HG02798 (cell line): ENCODE data around the gene PXMP2.

Experiments
- ATAC-seq: cut with Tn5 transposase; IDR thresholded peaks from one replicate; pipeline ENCODE4 v1.9.1; 2021; ENCODE audit warnings: mild to moderate bottlenecking; ENCODE audit not compliant: unreplicated experiment, poor library complexity

Gene PXMP2

DNA sequence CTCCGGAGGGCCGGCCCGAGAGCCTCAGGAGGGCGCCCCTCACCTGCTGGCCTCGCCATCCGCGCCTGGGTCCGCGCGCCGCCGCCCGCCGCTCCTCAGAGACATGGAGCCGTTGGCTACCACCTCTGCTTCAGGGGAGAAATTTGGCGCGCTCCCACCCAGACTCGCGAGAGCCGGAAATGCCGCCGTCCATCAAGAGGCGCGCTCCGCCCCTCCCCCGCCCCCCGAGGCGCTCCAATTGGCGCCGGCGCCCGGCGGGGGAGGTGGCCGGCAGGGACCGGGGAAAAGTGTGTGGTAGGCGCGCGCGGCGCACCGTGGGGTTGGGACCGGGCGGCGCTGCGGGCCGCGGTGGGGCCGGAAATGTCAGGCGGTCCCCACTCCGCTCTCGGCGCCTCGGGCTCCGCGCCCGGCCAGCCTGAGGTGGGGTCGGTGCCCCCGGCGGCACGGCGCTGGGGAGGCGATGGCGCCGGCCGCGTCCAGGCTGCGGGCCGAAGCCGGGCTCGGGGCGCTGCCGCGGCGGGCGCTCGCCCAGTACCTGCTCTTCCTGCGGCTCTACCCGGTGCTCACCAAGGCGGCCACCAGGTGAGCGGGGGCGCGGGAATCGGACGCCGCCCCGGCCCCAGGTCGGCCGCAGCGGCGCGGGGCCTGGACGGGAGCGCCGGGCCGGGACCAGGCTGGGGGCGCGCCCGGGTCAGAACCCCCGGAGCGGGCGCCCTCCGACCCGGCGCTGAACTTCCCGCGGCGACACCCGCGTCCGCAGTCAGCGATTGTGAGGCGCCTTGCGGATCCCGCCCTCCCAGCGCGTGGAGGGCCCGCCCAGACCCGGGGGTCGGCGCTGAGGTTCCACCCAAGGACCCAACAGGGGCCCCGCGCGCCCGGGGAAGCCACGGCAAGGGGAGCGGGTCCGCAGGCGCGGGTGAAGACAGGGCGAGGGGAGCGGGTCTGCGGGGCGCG, at the start of gene PXMP2, which contains the start of gene POLE:
PXMP2 (plus strand) TSS at position 377 of the 954 bp plus-strand sequence; CDS start at position 461, 84 bp downstream.
POLE (minus strand) TSS at position 132 of the 954 bp plus-strand sequence; CDS start at position 105, 27 bp downstream.
- ATAC-seq = peak; percentile 95

DNA sequence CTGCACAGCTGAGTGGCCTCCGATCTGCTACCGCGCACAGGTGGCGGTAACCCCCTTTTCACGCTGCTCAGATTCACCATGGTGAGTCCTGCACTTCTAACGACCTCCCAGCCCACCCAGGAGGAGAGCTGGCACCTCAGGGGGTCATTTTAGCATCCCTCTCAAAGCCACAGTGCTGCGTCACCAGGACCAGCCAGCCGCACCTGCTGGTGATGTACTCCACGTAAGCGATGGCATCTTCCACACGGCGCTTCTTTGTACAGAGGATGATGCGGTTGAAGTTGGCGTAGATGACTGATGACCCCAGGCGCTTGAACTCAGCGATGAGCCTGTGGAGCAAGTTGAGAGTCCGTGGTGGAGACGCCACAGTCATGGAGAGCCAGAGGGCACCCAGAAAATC, 49.6 kb upstream of the PXMP2 start:
- ATAC-seq = no peak

DNA sequence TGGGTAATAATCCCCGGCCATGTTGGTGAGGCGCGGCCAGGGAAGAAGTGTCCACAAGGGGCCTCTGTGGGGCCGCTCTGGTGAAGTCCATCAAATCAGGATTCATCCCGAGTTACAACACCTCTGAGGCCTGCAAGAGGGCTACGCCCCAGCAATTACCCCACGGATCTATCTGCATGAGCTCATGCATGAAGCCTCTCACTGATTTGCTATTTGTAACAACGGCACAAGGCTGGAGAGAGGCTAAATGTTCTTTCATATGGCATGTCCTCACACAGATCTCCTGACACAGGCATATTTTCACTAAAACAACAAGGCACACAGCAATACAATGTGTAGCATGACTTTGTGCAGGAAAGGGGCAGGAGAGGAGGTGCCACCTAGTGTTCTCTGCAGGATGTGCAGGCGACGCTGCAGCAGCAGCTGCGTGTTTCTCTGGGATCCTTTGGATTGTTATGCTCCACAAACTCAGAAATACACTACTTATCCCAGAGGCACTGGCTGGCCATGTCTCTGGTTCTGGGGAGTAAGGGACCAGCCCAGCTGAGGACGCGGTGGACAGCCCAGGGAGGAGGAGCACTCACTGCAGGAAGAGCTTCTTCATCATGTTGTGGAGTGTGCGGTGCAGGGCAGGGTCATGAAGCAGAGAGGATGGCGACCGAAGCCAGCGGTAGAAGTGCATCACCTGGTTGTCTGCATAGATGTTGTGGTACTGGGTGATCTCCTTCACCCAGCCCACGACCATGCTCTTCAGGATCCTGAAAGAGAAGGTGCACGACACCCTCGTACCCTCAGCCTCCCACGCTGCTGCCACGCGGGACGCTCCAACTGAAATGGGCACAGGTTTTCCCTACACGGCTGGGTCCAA, 48.6 kb upstream of the PXMP2 start:
- ATAC-seq = no peak

DNA sequence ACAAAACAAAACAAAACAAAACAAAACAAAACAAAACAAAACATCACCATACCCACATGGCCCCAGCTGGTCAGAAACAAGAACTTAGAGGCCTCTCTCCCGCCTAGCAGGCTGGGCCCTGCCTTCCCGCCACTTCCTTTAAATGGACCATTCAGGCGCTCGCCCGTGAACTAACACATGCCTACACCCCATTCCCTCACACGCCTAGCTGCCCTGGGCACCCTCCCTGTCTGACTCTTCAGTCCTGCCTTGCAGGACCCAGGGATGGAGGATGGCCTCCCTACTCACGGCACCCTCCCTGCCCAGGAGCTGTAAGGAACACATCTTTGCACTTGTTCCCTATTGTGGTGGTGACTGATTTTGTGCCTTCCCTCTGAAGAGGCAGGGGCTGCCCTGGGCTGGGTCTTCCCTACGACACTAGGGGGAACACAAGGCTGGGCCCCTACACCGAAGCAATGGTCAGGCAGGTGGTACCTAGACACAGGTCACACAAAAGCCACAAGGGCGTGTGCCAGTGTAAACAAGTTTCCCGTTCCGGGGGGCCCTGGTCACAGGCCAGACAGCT, 47.3 kb upstream of the PXMP2 start:
- no peak for ATAC-seq

DNA sequence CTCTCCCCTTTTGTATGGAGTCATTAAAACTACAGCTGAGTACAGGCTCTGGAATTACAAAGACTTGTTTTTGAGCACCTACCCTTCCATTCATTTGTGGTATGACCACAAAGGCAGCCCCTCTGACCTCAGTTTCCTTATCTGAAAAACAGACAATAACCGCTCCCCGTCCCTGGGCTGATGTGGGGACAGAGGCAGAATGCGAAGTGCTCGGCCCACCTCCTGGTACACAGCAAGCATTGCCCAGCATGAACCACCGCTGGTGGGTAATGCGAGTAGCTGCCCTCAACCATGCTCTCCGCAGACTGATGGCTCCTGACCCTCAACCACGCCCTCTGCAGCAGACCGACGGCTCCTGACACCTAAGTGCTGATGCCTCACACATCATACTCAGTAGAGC, 46.5 kb upstream of the PXMP2 start:
- ATAC-seq = no peak

DNA sequence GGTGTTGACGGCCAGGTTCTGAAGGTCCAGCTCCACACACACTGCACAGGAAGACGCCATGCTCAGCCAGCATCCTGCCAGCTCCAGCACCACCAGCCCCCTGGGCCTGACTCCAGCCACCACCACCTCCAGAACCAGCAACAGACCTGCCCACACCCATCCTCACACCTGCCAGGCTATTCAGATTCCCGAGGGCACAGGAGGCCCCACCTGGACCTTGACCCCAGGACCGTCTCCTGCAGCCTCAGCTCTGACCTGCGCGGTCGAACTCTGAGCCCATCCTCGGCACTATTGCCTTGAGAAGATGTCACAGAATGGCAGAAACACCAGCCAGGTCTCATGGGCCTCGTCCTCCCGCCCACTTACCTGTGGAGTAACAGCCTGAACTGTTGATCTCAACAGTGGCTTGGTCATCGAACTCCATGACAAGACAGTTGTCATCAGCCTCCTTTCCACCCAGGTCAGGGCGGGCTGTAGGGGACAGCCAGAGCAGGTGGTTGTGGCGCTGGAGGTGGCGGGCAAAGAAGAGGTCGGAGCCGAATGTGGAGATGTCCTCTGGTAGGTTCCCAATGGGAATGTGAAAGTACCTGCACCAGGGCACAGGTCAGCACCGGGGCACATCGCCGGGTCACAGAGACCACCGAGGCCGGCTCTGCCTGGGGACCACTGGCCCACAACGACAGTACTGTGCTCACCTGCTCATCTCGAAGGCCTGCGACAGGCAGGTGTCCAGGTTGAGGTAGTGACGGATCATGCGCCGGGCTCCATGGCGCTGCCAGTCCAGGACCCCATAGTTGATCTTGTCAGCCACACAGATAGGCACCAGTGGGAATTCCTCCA, 45.4 kb upstream of the PXMP2 start:
- ATAC-seq = no peak

DNA sequence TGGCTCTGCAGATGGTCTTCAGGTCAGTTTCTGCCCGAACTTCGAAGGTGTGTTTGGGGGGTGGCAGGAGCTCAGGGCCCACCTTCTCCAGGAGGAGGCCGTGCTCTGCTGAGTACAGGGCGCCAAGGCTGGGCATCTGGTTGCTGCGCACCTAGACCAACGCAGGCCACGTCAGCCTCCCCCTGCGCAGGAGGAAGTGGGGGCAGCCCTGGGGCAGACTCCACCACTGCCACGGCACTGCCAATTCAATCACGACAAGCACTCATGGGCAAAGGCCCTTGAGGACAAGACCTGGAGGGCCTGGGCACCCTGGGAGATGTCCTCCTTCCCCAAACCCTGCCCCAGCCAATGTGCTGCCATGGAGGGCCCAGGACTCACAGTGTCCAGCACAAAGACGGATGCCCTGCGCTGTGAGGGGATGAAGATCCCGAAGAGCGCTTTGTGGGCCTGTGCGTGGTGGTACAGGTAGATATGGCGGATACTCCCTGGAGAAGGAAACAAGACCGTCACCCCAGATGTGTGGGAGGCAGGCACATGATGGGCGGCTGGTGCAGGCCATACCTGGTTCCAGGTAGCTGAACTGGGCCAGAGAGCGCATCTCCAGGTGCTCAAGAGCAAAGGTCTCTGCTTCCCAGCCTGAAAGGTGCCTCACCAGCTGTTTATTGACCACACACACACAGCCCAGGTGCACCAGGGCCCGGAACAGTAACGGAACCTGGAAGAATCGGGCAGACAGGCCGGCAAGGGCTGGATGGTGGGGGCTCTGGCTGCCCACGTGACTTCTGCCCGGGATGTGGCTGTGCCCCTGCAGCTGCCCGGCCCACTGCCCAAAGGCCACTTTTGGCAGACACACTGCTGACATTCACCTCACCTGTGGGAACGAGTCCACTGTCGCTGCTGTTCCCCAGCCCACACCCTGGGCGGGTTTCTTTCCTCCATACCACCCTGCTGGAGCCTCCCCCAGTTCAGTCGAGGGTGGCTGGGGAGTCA, 44.2 kb upstream of the PXMP2 start:
- no peak for ATAC-seq

DNA sequence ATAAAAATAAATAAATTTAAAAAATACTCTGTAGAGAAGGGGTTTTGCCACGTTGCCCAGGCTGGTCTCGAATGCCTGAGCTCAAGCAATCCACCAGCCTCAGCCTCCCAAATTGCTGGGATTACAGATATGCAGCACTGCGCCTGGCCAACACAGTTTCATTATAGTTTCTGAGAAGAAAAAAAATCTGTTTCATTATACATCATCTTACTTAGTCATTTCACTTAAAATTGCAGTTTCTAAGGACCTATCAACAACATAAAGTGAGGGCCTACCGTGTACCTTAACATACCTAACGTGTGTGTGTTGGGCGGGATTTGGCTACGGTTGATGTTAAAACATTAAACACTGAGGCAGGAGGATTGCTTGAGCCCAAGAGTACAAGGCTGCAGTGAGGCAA, 40.5 kb upstream of the PXMP2 start:
- ATAC-seq = no peak

DNA sequence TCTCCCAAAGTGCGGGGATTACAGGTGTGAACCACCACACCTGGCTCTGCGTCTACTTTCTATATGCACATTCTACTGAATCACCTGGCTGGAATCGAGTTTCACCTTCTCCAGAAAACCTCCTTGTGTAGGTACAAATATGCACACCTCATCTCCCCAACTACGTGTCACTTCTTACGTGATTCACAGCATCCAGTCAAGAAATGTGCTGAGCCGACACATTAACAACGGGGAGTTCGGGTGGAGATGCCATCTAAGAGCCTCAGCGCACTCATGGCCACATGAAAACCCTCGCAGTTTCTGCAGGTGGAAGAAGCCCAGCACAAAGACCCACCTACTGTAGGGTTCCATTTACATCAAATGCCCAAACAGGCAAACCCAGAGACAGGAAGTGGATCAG, 39.5 kb upstream of the PXMP2 start:
- no peak for ATAC-seq

DNA sequence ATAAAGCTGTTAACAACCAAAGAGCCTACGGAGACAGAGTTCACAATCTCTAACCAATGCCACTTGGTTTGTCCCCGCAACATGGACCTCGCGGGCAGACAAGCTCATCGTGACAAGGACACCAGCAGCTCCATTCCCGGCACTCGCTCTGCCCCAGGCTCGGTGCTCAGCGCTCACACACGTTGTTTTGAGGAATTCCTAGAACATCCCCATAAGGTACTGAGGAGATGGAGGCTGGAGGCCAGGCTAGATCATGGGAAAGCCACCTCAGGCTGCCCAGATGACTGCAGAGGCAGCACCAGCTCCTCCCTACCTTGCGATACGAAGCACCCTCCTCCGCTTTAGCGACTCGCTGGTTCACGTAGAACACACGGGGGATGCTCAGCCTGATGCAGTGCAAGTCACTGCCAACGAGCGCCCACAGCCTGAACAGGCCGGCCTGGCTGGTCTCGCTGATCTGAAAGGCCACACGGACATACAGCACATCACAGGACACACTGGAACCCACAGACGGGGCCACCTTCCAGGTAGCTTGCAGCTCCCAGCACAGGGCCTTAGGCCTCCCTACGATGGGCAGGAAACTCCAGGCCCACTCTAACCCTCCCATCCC, 38.7 kb upstream of the PXMP2 start:
- ATAC-seq = no peak

DNA sequence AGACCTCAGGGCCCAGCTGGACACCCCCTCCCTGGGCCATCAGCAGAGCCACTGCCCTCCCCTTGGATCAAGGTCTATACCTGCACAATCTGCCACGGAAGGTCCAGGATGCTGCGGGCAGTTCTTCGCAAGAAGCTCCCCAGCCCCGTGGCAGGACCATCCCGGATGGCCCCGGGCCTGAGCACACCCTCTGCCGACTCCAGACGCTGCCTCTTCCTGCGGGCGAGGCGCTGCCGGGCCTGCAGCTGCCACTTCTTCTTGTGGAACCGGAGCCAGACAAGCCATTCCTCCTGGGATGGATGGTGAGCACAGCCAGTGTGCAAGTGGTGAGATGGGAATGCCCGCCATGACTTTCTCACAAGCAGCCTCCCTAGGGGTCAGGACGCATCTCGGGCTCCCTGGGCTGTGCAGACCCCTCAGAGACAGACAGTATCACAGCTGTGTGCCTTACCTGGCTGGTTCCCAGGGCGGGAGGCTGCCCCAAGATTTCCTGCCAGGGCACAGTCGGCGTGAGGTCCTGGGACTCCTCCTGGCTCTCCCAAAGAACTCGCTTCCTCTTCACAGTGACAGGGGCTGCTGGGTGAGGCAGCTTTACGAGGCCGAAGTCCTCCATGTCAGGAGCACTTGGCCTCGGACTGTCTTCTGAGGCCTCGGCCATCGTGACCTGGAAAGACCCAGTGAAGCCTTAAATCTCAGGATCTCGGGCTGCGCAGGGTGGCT, 38.0 kb upstream of the PXMP2 start:
- no peak for ATAC-seq

DNA sequence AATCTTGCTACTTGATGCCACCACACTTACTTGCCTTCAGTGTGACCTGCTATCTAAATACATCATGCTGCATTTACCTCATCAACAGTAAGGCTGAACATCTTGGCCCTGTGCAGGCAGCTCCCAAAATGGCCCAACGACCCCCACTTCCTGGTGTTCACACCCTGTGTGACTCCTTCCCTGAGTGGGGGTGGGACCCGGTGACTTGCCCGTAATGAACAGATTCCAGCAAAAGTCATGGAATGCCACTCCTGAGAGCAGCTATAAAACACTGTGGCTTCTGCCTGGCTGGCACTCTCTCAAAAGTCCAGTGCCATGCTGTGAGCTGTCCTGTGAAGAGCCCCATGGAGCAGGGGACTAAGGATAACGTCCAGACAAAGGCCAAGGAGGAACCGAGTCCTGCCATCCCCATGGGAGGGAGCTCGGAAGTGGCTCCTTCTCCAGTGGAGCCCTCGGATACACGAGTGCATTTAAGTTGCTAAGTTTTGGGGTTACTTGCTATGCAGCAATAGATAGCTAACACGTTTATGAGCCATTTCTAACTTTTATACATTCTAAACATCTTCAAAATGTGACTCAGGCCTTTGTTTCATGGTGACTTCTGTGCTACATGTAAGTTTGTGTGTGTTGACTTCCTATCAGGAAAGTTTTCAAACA, 35.8 kb upstream of the PXMP2 start:
- no peak for ATAC-seq

DNA sequence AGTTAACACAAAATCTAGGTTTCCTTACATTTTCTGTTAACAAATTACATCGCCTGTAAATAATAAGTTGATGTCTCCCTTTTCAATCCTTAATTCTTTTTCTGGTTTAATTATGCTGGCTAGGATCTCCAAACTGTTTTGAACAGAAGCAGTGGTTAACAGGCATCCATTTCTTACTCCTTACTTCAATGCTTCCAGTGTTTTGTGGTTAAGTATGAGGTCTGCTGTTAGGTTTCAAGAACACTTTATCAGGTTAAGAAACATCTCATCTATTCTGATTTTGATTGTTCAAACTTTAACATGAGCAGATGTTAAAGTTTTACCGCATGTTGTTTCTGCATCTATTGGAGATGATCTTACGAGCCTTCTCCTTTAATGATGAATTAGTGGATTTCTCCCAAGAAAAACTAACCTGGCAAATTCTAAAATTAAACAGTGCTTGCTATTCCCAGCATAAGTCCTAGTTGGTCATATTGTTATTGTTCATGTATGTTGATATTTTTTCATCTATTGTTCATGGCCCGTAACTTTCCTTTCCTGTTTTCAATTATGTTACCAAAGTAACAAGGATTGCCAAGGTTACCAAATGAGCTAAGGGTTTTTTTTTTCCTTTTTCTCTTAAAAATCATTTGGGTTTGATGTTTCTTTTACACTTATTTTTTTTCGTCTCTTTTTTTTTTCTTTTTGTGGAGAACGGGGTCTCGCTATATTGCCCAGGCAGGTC, 33.7 kb upstream of the PXMP2 start:
- ATAC-seq = no peak

DNA sequence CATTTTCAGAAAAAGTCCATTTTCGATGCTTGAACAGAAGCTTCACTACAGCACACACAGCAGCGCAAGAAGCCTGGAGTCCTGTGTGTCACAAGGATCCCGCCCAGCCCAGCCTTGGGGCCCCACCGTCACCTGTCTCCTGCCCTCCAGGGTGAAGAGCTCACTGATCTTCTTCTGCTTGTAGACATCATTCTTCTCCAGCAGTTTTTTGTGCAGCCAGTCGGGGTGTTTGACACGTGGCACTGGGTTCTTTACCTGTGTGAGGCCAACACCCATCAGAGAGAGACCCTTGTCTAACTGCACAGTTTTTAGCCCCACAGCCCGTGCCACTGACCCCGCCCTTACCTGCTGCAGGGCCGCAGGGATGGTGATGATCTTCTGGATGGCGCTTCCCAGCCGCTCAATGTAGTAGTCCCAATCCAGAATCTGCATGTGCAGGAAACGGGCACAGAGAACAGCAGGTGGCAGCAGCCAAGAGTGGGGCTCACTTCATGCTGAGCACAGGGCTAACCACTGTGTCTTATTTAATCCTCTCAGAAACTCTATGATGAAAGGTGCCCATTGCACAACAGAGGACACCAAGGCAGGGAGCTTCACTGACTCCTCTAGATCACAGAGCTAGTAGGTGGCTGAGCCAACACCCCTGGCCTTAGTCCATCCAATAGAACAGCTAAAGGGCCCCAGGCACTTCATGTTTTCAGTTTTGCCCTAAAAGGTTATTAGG, 30.2 kb upstream of the PXMP2 start:
- no peak for ATAC-seq

DNA sequence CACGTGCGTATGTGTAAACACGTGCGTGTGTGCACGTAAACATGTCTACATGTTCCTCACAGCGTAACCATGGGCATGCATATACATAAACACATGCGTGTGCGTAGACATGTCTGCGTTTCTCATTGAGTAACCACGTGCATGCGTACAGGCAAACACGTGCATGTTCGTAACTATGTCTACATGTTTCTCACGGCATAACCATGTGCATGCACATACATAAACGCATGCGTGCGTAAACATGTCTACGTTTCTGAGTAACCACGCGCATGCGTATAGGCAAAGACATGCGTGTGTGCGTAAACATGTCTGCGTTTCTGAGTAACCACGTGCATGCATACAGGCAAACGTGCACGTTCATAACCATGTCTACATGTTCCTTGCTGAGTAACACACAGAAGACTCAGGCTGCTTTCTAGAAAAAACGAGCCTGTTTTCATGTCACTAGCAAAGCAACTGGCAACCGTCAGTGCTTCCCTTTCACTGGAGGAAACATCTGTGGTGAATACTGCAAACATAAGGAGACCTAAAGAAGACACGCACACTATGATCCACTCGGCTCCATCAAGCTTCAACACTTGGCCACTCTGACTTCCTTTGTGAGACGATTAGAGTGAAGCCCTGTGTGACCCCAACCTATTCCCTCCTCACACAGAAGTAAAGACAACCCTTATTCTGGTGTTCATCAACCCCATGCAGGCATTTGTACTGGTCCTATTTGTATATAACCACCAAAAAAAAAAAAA, 29.1 kb upstream of the PXMP2 start:
- no peak for ATAC-seq
